Endometrial microvascular endothelial cells (primary cell): ENCODE data around the gene BEND7. TPM values are rescaled to one million over a fixed set of nuclear protein-coding genes. Genes with fewer than 3 reads are reported as not detected.

Experiments used
- in situ Hi-C: cut with HindIII; loops from 2 replicates; pipeline ENCODE4 v1.10.0; 2017; ENCODE audit warnings: low sequenced_read_pairs, low pct_unique_long_range_greater_than_20kb; ENCODE audit errors: inconsistent ontology term
- total RNA-seq: library from RNA; depleted of rRNA; stranded (reverse); fragments of >200 nt; gene quantifications from one replicate; pipeline ENCODE4 v1.2.3, GENCODE V29; 2015; ENCODE audit errors: inconsistent ontology term

The BEND7 gene
- total RNA-seq, 1 donor from 2014 or later: 9.0 TPM

DNA sequence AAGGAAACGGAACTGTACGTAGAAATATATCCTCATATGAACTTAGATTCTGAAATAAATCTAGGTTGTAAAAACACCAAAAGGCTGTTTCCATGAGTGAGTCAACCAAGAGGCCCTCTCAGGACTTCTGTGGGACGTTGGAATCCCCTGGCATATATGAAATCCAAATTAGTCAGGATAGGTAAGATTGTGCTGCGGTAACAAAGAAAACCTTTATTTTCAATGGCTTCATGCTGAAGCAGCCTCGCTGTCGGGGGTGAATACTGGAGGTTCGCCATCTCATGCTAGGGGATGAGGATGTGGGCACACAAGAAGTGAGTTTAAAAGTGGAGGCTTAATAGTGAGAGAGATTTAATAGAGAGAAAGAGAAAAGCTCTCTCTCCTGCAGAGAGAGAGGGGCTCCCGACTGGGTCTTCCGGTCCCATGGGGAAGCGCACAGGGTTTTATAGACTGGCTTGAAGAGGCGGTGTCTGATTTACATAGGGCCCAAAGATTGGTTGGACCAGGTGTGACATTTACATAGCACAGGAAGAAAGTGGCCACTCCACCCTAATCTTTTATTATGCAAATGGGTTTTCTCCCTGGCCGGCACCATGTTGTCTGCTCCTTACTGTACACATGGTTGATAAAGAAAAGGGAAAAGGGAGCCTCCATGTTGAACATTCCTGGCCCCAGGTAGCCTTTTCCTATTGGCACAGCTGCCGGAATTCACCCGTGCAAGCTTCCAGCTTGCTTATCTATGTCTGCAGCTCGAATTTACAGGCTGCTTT is 128.4 kb downstream of the BEND7 start:
- in situ Hi-C loops: no loop called here

- in situ Hi-C loops: no loop called here
Measured at GRCh38 chr10:13399752-13400151, 129.1 kb downstream of the BEND7 start.

DNA sequence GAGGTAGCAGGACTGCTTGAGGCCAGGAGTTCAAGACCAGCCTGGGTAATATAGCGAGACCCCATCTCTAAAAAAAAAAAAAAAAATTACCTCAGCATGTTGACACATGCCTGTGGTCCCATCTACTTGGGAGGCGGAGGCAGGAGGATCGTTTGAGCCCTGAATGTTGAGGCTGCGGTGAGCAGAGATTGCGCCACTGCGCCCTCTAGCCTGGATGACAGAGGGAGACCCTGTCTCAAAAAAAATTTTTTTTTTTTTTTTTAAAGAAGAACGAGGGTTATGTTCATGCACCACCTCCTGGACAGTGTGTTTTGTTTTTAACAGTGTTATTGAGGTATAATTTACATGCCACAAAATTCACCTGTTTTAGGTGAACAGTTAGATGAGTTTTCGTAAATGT is 129.6 kb downstream of the BEND7 start:
- in situ Hi-C loops: no loop called here

DNA sequence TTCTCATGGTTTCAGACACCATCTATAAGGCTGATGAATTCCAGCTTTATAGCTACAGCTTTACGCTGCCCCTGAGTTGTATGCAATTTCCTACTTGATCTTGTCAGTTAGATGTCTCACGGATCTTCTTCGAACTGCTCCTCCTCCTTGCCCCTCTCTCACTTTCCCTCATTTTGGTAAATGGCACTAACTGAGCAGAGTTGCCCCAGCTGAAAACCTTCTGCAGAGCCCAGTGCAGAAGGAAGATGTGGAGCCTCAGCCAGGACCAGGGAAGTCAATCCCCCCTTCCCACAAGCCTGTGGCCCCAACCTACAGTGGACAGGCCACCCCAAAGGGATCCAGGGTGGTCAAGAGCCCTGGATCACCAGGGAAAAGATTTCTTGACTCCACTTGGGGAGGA is 131.8 kb downstream of the BEND7 start:
- in situ Hi-C loops: no loop called here

GRCh38 chr10:13396369-13396768 is 132.4 kb downstream of the BEND7 start:
- in situ Hi-C loops: no loop called here

DNA sequence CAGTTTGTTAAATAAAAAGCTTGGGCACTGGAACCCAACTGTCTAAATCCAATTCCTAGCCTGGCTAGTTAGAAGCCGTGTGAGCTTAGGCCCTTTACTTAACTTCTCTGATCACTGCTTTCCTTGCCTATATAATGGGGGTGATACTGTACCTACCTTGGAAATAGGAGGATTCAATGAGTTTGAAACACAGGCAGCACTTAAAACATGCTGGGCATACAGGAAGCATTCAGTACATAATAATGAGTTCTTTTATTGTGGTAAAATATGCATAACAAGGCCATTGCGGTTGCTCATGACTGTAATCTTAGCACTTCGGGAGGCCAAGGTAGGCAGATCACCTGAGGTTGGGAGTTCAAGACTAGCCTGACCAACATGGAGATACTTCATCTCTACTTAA is 133.3 kb downstream of the BEND7 start:
- in situ Hi-C loops: no loop called here

GRCh38 chr10:13393640-13394039 is 135.2 kb downstream of the BEND7 start:
- in situ Hi-C loops: no loop called here

DNA sequence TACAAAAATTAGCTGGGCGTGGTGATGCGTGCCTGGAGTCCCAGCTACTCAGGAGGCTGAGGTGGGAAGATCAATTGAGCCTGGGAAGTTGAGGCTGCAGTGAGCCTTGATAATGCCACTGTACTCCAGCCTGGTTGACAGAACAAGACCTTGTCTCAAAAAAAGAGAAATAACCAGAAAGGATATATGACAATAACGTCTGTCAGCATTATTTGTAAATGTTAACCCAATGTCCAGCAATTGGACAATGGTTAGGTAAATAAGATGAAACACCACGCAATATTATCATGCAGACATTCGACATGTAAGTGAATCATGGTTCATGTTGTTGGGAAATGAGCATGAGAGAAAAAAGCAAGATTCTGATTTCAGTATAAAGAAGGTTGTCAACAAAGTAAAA is 136.1 kb downstream of the BEND7 start:
- in situ Hi-C loops: no loop called here

Other genes starting within 250 kb of the BEND7 start
- 7.1 TPM for gene PHYH, start 228.9 kb downstream of the BEND7 start, total RNA-seq
- gene SEPHS1, start 180.7 kb downstream of the BEND7 start, total RNA-seq: 80.7 TPM
- 27.0 TPM for gene PRPF18, start 58.0 kb upstream of the BEND7 start, total RNA-seq